Liver (tissue), 3 donors: ENCODE data around the gene WWOX.

Experiments used
- ATF3 ChIP-seq: IDR thresholded peaks from 2 replicates; pipeline ENCODE4 v1.6.1; 2016; ENCODE audit warnings: antibody characterized with exemption
- CTCF ChIP-seq: fragments of 150-350 bp; IDR thresholded peaks from 2 replicates; pipeline ENCODE4 v1.5.1; 2017; ENCODE audit warnings: improper control_type of control experiment, low read depth, low read length; ENCODE audit not compliant: missing input control
- EGR1 ChIP-seq, 2 donors: IDR thresholded peaks; 2 replicates each; pipeline ENCODE4 v1.6.1; 2016 to 2018; ENCODE audit warnings: antibody characterized with exemption in 2 of 2, low read depth in 2 of 2
- GABPA ChIP-seq, 2 donors: IDR thresholded peaks in 1 of 2; conservative IDR thresholded peaks in 1 of 2; 2 replicates each; pipeline ENCODE4 v1.6.1; 2016; ENCODE audit warnings: antibody characterized with exemption in 2 of 2, mild to moderate bottlenecking in 1 of 2, moderate library complexity in 1 of 2
- HNF4G ChIP-seq: IDR thresholded peaks from 2 replicates; pipeline ENCODE4 v1.6.1; 2016; ENCODE audit warnings: antibody characterized with exemption
- RAD21 ChIP-seq, 2 donors: IDR thresholded peaks; 2 replicates each; pipeline ENCODE4 v1.6.1; 2016; ENCODE audit warnings: antibody characterized with exemption in 2 of 2, mild to moderate bottlenecking in 2 of 2
- REST ChIP-seq: IDR thresholded peaks from 2 replicates; pipeline ENCODE4 v1.6.1; 2016; ENCODE audit warnings: antibody characterized with exemption, mild to moderate bottlenecking
- RXRA ChIP-seq, 2 donors: IDR thresholded peaks; 2 replicates each; pipeline ENCODE4 v1.6.1; 2017 to 2018; ENCODE audit warnings: antibody characterized with exemption in 2 of 2, mild to moderate bottlenecking in 1 of 2
- TAF1 ChIP-seq: conservative IDR thresholded peaks from 2 replicates; pipeline ENCODE4 v1.6.1; 2016; ENCODE audit warnings: antibody characterized with exemption, mild to moderate bottlenecking
- ZBTB33 ChIP-seq: IDR thresholded peaks from 2 replicates; pipeline ENCODE4 v1.6.1; 2016; ENCODE audit warnings: antibody characterized with exemption
- donor health status: healthy.
- donor health status: healthy.

GRCh38 chr16:78852081-78852635 is 752.7 kb downstream of the WWOX start:
- TF ChIP-seq CTCF (no peak), EGR1 (IDR thresholded peaks at IDR 0.05; ENCODE audit: low read depth in 2 of 2) (no peak), TAF1 (no peak), HNF4G (no peak), ATF3 (no peak), RAD21 (IDR thresholded peaks at IDR 0.05) (no peak), ZBTB33 (no peak), GABPA (IDR thresholded peaks at IDR 0.05 in 1 of 2, conservative IDR thresholded peaks at IDR 0.05 in 1 of 2) (no peak), REST (no peak), RXRA (IDR thresholded peaks at IDR 0.05) (no peak)
